ENCODE measurements around the gene MGST1.

Gene MGST1

GRCh38 chr12:16352481-16352880 lies 5.0 kb downstream of the MGST1 start:
- no peak overlapping the region for H3K56ac ChIP-seq (ENCODE audit: low read length)
- H3K27me3 ChIP-seq (ENCODE audit: insufficient read depth, low read length, poor library complexity), result no peaks in the 10 kb centered on the region
- H3K27ac ChIP-seq (ENCODE audit: low read depth, low read length), result no peak overlapping the region
- no peak overlapping the region for H3K4ac ChIP-seq (ENCODE audit: low read depth, low read length)
- H2AK5ac ChIP-seq (ENCODE audit: low read length), result no peak overlapping the region
- H3K23ac ChIP-seq (ENCODE audit: low read length), result no peak overlapping the region
- no peaks in the 10 kb centered on the region for H3K36me3 ChIP-seq (ENCODE audit: control insufficient read depth, insufficient read depth, low read length)
- no peak overlapping the region for H2BK120ac ChIP-seq (ENCODE audit: low read depth, low read length)
- no peak overlapping the region for H4K5ac ChIP-seq (ENCODE audit: low read length)
- H2BK5ac ChIP-seq (ENCODE audit: low read length), result no peak overlapping the region
- no peak overlapping the region for H3K4me3 ChIP-seq (ENCODE audit: low read length)
- H3K79me1 ChIP-seq (ENCODE audit: low read length), result peaks cover 9% of the 10 kb centered on the region
- no peaks in the 10 kb centered on the region for H3K4me1 ChIP-seq (ENCODE audit: control insufficient read depth, low read depth, low read length)
- no peak overlapping the region for H4K8ac ChIP-seq (ENCODE audit: low read depth, low read length)
- H3K18ac ChIP-seq (ENCODE audit: low read length), result no peak overlapping the region
- DNase-seq, result peak; percentile 53
- peaks cover 46% of the 10 kb centered on the region for H3K79me2 ChIP-seq (ENCODE audit: control insufficient read depth, insufficient read depth, low read length)
- WGBS (ENCODE audit: extremely low coverage, insufficient coverage, low lambda C conversion rate), result no CpG with 5 or more reads among the region's 1 CpG
- H2BK15ac ChIP-seq (replicated peaks; ENCODE audit: low read depth), result no peak overlapping the region
- no peak overlapping the region for H3K4me2 ChIP-seq (ENCODE audit: low read length)
- H3K9ac ChIP-seq (ENCODE audit: low read length), result no peak overlapping the region

DNA sequence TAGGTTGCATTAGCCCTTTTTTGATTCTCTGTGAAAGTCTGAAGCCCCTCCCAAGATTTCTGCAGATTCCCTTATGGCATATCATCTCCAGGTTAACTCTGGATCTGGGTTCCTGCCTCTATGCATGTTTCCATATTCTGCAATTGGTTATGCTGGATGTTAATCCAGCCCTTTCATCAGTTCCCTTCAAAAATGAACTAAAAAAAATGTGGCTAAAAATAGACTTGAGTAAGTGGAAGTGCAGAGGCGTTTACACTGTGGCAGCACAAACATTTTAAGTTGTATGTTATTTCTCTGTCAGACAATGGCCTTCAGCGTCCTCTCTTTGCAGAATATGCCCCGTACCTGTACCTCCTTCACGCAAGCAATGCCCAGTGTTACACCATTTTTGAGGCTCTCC lies 11.4 kb downstream of the MGST1 start:
- no peak overlapping the region for H4K8ac ChIP-seq (ENCODE audit: low read depth, low read length)
- H3K4me1 ChIP-seq (ENCODE audit: control insufficient read depth, low read depth, low read length), result no peaks in the 10 kb centered on the region
- peaks cover 12% of the 10 kb centered on the region for H3K79me1 ChIP-seq (ENCODE audit: low read length)
- H2BK120ac ChIP-seq (ENCODE audit: low read depth, low read length), result no peak overlapping the region
- WGBS (ENCODE audit: extremely low coverage, insufficient coverage, low lambda C conversion rate), result no CpG with 5 or more reads among the region's 4 CpGs
- no peak overlapping the region for H3K4me2 ChIP-seq (ENCODE audit: low read length)
- H2BK5ac ChIP-seq (ENCODE audit: low read length), result no peak overlapping the region
- no peak overlapping the region for H3K4ac ChIP-seq (ENCODE audit: low read depth, low read length)
- no peak overlapping the region for H3K4me3 ChIP-seq (ENCODE audit: low read length)
- H3K27me3 ChIP-seq (ENCODE audit: insufficient read depth, low read length, poor library complexity), result no peaks in the 10 kb centered on the region
- H3K79me2 ChIP-seq (ENCODE audit: control insufficient read depth, insufficient read depth, low read length), result no peaks in the 10 kb centered on the region
- no peak overlapping the region for H2AK5ac ChIP-seq (ENCODE audit: low read length)
- no peak overlapping the region for H3K9ac ChIP-seq (ENCODE audit: low read length)
- peaks cover 5% of the 10 kb centered on the region for H3K36me3 ChIP-seq (ENCODE audit: control insufficient read depth, insufficient read depth, low read length)
- no peak overlapping the region for H2BK15ac ChIP-seq (replicated peaks; ENCODE audit: low read depth)
- H4K5ac ChIP-seq (ENCODE audit: low read length), result no peak overlapping the region
- H3K27ac ChIP-seq (ENCODE audit: low read depth, low read length), result no peak overlapping the region
- no peak overlapping the region for H3K18ac ChIP-seq (ENCODE audit: low read length)
- no peak overlapping the region for H3K56ac ChIP-seq (ENCODE audit: low read length)
- no peak for DNase-seq
- H3K23ac ChIP-seq (ENCODE audit: low read length), result no peak overlapping the region

- Histone ChIP-seq H2BK5ac (ENCODE audit: low read length) (no peak overlapping the region), H4K8ac (ENCODE audit: low read depth, low read length) (no peak overlapping the region), H4K5ac (ENCODE audit: low read length) (no peak overlapping the region), H2AK5ac (ENCODE audit: low read length) (no peak overlapping the region), H2BK120ac (ENCODE audit: low read depth, low read length) (no peak overlapping the region), H3K4me2 (ENCODE audit: low read length) (no peak overlapping the region), H3K79me1 (ENCODE audit: low read length) (peaks cover 12% of the 10 kb centered on the region), H3K36me3 (ENCODE audit: control insufficient read depth, insufficient read depth, low read length) (peaks cover 5% of the 10 kb centered on the region), H3K18ac (ENCODE audit: low read length) (no peak overlapping the region), H3K9ac (ENCODE audit: low read length) (no peak overlapping the region), H3K27ac (ENCODE audit: low read depth, low read length) (no peak overlapping the region), H3K4ac (ENCODE audit: low read depth, low read length) (no peak overlapping the region), H3K27me3 (ENCODE audit: insufficient read depth, low read length, poor library complexity) (no peaks in the 10 kb centered on the region), H3K23ac (ENCODE audit: low read length) (no peak overlapping the region), H3K4me1 (ENCODE audit: control insufficient read depth, low read depth, low read length) (no peaks in the 10 kb centered on the region), H3K4me3 (ENCODE audit: low read length) (no peak overlapping the region), H3K79me2 (ENCODE audit: control insufficient read depth, insufficient read depth, low read length) (no peaks in the 10 kb centered on the region), H3K56ac (ENCODE audit: low read length) (no peak overlapping the region), H2BK15ac (replicated peaks; ENCODE audit: low read depth) (no peak overlapping the region)
- no CpG with 5 or more reads among the region's 20 CpGs for WGBS (ENCODE audit: extremely low coverage, insufficient coverage, low lambda C conversion rate)
- peak; percentile 78 for DNase-seq
These were observed 12.4 kb downstream of the MGST1 start for GRCh38 chr12:16359512-16360491.

- Histone ChIP-seq H3K18ac (ENCODE audit: low read length) (no peak overlapping the region), H3K36me3 (ENCODE audit: control insufficient read depth, insufficient read depth, low read length) (peaks cover 5% of the 10 kb centered on the region), H2BK120ac (ENCODE audit: low read depth, low read length) (no peak overlapping the region), H3K4me1 (ENCODE audit: control insufficient read depth, low read depth, low read length) (no peaks in the 10 kb centered on the region), H3K56ac (ENCODE audit: low read length) (no peak overlapping the region), H3K23ac (ENCODE audit: low read length) (no peak overlapping the region), H4K8ac (ENCODE audit: low read depth, low read length) (no peak overlapping the region), H3K9ac (ENCODE audit: low read length) (no peak overlapping the region), H3K79me2 (ENCODE audit: control insufficient read depth, insufficient read depth, low read length) (no peaks in the 10 kb centered on the region), H3K79me1 (ENCODE audit: low read length) (peaks cover 10% of the 10 kb centered on the region), H3K27me3 (ENCODE audit: insufficient read depth, low read length, poor library complexity) (no peaks in the 10 kb centered on the region), H2BK15ac (replicated peaks; ENCODE audit: low read depth) (no peak overlapping the region), H4K5ac (ENCODE audit: low read length) (no peak overlapping the region), H2BK5ac (ENCODE audit: low read length) (no peak overlapping the region), H3K4me2 (ENCODE audit: low read length) (no peak overlapping the region), H3K27ac (ENCODE audit: low read depth, low read length) (no peak overlapping the region), H3K4ac (ENCODE audit: low read depth, low read length) (no peak overlapping the region), H2AK5ac (ENCODE audit: low read length) (no peak overlapping the region), H3K4me3 (ENCODE audit: low read length) (no peak overlapping the region)
- no CpG with 5 or more reads among the region's 7 CpGs for WGBS (ENCODE audit: extremely low coverage, insufficient coverage, low lambda C conversion rate)
- DNase-seq, result no peak
These were observed 13.8 kb downstream of the MGST1 start for GRCh38 chr12:16361142-16361783.

DNA sequence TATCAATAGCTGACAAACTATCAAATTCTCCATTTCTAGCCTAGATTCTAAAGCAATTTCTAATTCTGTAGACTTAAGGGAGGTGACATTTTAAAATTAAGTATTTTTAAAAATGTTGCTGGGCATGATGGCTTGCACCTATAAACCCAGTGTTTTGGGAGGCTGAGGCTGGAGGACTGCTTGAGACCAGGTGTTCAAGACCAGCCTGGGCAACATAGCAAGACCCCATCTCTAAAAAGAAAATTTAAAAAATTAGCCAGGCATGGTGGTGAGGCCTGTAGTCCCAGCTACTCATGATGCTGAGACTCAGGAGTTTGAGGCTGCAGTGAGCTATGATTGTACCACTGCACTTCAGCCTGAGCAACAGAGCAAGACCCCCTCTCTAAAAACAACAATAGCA lies 15.1 kb downstream of the MGST1 start:
- peaks cover 5% of the 10 kb centered on the region for H3K36me3 ChIP-seq (ENCODE audit: control insufficient read depth, insufficient read depth, low read length)
- no peak overlapping the region for H3K4ac ChIP-seq (ENCODE audit: low read depth, low read length)
- no peak overlapping the region for H3K4me3 ChIP-seq (ENCODE audit: low read length)
- no peak overlapping the region for H2BK5ac ChIP-seq (ENCODE audit: low read length)
- H3K79me1 ChIP-seq (ENCODE audit: low read length), result peaks cover 10% of the 10 kb centered on the region
- H3K4me2 ChIP-seq (ENCODE audit: low read length), result no peak overlapping the region
- no peak overlapping the region for H2AK5ac ChIP-seq (ENCODE audit: low read length)
- no peak overlapping the region for H4K8ac ChIP-seq (ENCODE audit: low read depth, low read length)
- H2BK15ac ChIP-seq (replicated peaks; ENCODE audit: low read depth), result no peak overlapping the region
- H3K4me1 ChIP-seq (ENCODE audit: control insufficient read depth, low read depth, low read length), result no peaks in the 10 kb centered on the region
- DNase-seq, result no peak
- no peak overlapping the region for H3K23ac ChIP-seq (ENCODE audit: low read length)
- no peak overlapping the region for H3K18ac ChIP-seq (ENCODE audit: low read length)
- no peak overlapping the region for H2BK120ac ChIP-seq (ENCODE audit: low read depth, low read length)
- H3K9ac ChIP-seq (ENCODE audit: low read length), result no peak overlapping the region
- no peak overlapping the region for H4K5ac ChIP-seq (ENCODE audit: low read length)
- H3K56ac ChIP-seq (ENCODE audit: low read length), result no peak overlapping the region
- H3K79me2 ChIP-seq (ENCODE audit: control insufficient read depth, insufficient read depth, low read length), result no peaks in the 10 kb centered on the region
- H3K27ac ChIP-seq (ENCODE audit: low read depth, low read length), result no peak overlapping the region
- no peaks in the 10 kb centered on the region for H3K27me3 ChIP-seq (ENCODE audit: insufficient read depth, low read length, poor library complexity)

Measured in mesendoderm (in vitro differentiated cells).